GM19395 (cell line): Measurements from ENCODE around the gene HOXB3.

Experiments
- ATAC-seq: cut with Tn5 transposase; IDR thresholded peaks from one replicate; pipeline ENCODE4 v1.9.1; 2021; ENCODE audit warnings: mild to moderate bottlenecking, moderate library complexity; ENCODE audit not compliant: unreplicated experiment

Gene HOXB3

DNA sequence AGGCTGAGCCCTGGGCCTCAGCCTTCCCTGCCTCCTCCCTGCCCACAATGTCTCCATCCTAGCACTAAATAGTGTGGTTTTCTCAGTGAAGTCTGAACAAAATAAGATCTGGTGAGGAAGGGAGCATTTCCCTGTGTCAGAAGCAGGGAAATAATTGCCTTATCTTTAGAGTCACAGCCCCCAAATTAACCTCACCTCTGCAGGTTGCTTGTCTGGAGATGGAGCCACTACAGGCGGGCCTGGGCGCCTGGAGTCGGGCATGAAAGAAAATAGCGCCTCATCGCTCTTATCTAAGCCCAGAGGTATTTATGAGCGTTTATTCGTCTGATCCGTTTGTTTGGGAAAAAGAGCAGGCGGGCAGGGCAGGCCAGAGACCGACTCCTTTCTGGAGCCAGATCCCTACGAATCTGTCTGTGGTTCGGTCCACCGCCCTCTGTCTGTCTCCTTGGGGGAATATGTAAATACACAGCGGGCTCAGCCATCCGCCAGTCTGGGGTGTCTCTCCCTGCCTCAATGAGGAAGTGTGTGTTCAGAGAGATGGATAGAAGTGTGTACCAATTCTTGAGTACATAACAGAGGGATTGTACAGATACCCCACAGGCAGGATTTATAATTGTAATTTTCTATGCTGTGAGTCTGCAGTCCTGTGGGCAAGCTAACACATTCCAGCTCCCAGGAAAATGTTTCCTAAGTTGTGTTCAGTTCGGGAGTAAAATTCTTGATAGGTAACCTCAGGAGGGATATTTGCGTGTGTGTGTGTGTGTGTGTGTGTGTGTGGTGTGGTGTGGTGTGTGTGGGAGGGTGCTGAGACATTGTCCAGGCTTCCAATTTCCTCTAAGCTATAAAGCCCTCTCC is 10.4 kb upstream of the HOXB3 start:
- ATAC-seq, result no peak

DNA sequence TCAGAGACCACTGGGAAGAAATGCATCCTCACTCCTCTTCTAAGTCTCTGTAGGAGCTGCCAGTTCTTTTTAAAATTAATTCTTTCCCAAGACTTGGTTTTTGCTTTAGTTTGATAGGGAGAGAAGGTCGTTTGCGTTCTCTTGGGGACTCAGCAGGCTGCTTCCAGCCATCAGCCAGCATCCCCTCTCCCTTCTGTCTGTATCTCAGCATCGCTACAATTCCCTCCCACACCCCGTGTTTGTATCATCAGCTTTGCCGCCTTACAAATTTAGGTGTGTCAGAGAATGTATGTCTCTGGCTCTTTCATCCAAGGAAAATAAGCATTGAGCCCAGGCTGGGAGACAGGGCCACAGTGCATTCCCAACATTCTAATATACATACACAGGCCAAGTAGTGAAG is 9.3 kb upstream of the HOXB3 start:
- ATAC-seq, result no peak

DNA sequence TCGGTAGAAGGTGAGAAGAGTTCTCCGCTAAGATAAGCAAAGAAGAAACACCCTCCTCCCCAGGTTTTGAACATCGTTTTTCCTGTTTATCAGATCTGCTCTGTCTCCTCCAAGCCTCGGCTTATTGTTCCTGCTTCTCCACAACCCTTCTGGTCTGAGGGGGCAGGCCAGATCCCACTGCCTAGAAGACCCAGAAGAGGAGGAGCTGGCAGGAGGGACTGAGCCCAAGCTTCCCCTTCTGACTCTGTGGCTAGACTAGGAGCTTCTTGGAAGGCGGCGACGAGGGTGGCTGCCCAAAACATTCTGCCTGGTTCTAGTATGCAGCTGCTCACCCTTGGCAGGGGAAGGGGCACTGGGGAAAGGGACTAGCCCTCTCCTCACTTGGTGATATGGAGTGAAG is 8.7 kb upstream of the HOXB3 start:
- no peak for ATAC-seq

DNA sequence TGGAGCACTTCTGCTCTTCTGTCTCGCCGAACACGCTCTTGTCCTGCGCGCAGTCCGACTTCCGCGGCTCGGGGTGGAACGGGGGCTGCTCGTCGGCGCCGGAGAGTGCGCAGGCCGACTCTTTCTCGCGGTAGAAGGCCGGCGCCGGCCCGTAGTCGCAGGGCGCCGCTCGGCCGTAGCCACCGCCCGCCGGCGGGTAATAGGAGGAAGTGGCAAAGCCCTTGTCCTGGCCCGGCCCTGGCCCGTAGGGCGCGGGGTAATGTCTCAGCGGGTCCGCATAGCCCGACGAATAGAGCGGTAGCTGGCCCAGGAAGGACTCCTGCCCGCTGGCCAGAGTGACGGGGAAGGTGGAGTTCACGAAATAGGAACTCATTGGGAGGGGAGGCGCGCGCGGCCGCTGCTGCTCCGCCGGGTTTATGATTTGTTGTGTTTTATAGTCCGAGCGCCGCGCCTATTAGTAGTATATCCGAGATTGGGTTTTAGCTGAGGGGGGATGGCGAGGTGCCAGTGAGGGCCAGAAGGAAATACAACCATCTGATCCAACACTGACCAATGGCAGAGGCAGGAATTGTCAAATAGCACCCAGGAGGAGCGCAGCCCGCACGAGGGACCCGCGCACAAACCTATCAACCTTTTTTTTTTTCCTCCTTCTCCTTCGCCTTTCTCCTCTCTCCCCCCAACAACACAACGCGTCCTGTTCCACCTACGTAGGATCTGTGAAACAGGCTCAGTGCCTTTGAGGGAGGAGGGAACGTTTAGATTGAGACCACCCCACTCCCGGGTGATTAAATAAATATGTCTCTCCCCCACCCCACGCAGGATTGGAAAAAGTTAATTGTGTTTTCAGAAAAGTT is 8.0 kb upstream of the HOXB3 start:
- ATAC-seq, result no peak

DNA sequence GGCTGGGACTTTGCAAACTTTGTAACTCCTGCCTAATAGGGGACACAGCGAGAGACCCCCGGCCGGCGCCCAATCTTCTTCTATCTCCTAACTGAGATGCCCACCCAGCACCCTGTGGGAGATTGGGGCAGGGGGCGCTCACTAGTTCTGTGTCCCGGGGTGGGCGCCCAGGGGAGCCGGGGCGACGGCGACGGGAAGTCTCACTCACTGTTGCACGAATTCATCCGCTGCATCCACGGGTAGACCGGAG is 7.4 kb upstream of the HOXB3 start:
- ATAC-seq, result no peak

DNA sequence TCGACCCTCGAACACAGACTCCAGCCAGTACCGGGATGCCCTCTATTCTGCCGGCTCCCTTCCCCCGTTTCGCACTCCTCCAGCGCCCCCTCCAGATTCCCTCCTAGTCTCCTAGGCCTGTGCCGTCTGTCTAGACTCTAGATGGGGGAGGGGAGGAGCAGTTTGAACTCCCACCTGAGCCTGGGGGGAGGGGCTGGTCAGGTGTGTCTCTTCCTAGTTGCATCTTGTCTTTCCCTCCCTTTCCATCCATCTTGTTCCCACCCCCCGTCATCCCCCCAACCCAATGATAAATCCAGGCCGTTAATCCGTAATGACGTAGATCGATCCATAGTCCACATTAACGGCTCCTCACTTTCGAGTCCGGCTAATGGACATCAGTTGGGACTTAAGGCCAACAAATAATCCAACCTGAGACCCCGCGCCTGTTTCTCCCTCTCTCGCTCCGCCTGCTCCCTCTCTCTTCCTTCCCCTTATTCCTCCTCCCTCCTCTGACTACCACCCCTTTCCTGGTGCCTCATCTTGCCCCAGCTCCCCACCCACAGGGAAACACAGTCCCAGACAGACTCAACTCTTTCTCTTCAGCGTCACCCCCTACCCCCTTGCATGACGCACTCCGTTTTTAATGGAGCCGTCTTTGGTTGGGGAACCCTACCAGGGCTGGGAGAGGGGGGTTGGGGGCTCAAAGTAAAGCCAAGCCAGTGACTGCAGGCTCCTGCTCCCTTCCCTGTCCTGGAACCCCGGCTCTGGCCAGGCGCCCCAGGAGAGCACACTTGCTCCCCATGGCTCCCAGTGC is 6.9 kb upstream of the HOXB3 start:
- no peak for ATAC-seq

DNA sequence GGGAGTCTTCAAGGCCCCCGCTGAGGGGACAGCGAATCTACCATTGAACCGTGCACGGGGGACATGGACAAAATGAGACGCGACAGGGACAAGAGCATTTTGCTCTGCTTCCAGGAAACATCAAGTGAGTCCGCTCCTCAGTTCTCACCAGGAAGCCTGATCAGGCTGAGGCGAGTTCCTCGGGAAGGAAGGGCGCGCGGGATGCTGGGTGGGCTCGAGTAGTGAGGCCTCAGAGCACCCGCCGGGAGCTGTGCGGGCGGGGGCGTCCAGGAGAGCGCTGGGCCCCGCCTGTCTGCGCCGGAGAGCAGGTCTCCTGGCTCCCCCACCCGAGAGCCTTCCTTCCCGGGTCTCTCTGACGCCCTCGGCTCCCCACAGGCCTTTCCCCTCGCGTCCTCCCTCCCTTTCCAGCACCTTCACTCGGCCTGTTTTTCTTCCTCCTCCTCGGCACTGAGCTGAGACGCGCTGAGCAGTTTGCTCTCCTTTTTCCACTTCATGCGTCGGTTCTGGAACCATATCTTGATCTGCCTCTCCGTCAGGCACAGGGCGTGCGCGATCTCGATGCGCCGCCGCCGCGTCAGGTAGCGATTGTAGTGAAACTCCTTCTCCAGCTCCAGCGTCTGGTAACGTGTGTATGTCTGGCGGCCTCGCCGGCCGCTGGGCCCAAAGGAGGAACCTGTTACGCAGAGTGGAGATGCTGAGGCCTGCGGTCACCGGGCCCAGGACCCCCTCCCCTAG is 6.1 kb upstream of the HOXB3 start:
- no peak for ATAC-seq

DNA sequence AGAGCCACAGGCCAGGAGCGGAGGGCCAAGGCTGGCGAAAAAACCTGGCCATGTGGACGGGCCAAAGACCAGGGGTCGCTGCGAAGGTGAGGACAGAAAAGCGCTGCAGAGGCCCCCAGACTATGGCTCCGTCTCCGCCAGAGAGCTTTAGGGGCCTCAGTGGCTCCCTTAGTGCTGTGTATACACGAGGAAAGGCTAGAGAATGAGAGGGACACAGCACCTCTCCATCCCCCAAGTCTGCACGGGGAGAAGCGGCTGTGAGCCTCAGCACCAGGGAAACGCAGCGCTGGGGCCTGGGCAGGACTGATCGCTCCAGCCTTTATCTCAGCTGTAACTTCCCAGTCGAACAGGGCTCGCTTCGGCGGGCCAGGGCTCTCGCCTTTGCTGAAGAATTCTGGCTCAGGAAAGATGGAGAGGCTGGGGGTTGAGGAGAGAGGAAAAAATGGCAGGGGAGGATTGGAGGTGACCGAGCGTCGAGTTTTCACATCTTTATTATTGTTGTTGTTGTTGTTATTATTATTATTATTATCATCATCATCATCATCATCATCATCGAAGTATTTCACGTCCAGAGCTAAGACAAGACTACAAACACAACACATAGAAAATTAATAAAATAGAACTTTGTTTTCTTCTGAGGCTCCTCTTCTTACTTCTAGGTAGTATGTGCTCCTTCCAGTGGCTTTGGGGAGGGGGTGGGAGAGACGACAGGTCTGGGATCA is 5.4 kb upstream of the HOXB3 start:
- no peak for ATAC-seq

DNA sequence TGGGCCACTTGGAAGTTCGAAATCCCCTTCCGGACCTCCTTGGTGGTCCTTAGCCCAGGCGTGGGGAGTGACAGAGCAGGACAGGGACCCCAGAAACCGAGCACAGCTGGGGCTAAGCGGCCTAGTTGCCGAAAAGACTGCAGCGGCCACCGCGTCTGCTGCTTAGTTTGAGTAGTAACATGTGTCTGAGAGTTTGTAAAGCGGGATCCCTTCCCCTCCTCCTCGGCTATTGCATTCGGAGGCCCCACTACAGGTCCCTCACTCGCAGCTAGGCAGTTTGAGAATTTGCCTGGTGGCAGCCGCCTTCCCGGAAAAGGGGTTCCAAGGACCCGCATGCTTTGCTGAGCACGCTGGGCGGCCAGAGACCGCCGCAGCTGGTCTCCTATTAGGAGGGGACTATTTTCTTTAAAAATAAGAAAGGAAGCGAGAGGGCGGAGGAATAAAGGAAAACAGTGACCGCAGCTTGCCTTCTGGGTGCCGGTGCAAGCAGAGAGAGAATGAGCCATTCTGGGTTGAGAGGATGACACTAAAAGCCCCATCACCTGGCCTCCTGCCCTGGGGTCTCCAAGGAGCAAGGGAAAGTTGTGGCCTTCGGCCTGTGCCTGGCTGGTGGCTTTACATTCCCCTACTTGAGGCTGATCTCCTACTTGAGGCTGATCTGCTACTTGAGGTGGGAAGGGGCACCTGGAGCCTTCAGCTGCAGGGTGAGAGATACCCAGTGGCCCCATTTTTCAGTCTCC is 4.7 kb upstream of the HOXB3 start:
- no peak for ATAC-seq

DNA sequence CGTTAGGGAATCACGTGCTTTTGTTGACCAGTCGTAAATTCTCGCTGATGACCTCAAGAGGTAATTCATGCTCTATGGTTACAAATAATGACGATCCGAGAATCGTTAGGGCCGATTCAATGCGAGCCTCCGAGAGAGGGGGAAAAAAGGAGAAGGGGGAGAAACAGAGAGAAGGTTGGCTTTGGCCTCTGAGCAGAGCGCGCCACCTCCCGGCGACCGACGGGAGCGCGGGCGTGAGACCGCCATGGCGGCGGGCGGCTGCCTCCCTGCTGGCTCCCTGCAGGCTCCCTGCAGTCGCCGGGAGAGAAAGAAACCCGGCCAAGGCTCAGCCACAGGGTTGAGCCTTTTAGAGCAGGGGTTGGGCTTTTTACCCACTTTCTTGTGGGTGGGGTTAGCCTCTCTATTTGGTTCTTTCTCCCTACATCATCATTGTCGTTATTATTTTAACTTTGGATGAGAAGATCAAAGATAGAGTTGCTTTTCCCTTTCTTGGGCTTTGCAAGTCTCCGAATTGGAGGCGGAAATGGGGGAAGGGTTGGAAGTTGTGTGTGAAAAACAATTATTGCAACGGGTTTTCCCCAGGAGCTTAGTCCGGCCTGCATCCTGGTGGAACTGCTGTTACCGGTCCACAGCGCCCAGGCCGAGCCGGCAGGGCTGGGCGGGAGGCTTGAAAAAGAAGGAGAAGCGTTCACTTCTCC is 3.9 kb upstream of the HOXB3 start:
- no peak for ATAC-seq

DNA sequence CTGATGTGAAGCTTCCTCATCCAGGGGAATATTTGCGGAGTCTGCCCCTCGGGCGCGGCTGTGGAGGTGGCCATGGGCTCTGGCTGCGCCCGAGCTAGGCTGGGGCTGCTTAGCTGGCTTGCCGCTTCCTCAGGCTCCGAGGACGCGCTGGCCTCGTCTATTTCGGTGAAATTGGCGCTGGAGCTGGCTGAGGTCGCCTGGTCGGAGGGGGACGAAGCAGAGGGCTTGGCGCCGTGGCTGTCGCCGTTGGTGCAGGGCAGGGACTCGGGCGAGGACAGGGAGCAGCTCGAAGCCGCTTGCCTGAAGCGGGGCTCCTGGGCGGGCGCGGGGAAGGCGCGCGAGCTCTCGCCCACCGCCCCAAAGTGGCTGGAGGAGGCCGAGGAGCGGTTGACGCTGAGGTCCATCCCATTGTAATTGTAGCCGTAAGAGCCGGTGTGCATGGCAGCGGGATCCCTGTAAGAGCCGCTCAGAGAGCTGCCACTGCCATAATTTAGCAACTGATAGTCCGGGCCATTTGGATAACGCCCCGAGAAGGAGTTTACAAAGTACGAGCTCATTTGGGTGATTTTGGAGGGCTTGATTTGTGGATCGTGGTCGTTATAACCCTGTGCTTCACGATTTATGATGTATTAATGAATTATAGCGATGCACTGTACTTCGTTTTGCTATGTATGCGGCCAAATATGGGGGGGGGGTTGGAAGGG is 3.2 kb upstream of the HOXB3 start, which contains the start of gene HOXB5:
HOXB5 (minus strand) TSS at position 654 of the 704 bp plus-strand sequence; CDS start at position 557, 97 bp downstream.
- no peak for ATAC-seq

DNA sequence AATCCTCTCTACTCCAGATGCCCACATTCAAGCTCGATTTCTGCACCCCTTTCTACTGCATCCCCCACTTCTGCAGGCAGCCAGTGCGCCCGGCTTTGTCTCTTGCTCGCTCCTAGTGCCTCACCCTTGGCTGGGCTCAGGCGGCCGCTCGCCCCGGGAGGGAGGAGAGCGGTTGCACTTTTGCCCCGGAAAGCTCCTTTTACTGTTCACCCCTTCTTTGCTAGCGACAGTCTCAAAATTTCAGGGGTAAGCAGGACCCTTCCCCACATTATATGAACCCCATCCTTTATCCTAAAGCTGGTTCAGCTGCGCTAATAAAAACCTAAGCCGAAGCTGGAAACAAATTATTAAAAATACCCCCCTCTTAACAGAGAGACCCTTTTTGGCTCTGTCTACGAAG is 2.5 kb upstream of the HOXB3 start:
- no peak for ATAC-seq

DNA sequence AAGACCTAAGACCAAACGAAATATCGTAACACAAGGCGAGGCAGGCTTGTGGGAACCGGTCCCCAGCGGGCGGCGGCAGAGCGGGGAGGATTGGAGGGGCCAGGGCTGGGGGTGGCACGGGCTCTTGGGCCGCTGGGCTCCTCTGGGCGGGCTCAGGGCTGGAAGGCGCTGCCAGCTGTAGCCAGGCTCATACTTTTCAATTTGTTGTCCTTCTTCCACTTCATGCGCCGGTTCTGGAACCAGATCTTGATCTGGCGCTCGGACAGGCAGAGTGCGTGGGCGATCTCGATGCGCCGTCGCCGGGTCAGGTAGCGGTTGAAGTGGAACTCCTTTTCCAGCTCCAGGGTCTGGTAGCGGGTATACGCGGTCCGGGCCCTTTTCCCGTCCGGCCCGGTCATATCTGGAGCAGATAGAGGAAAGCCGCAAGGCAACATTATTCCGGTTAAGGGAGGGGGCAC is 2.0 kb upstream of the HOXB3 start:
- no peak for ATAC-seq

DNA sequence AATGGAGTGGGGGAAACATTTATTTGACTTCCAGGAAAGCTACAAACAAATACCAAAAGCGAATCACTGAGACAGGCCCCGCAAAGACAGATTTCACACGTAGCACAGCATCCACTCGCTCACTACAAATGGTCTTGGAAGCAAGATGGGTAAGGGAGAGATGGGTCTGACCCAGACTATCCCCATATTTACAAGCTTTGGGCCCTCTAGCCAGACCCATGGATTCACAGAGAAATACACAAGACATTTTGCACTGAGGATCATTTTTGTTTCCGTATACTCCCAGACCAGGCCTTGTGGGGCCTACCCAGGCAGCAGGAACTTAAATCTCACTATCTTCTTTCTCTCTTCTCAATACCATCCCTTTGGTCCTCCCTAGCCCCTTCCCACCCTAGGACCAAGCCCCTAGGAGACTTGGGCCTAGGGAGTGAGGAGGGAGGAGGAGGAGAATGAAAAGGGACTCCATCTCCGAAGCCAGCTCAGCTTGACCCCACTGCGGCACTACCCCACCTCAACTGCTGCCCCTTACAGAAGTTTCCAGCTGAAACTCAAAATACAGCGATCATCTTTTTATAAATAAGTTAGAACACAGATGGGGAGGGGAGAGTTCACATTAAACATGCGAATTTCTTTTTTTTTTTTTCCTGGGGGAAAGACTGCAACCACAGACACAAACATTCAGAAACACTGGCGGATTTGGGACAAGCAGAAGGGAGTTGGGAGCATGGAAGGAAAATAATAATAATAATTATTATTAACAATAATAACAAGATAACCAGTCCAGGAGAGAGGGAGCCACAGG is 1.4 kb upstream of the HOXB3 start:
- no peak for ATAC-seq

DNA sequence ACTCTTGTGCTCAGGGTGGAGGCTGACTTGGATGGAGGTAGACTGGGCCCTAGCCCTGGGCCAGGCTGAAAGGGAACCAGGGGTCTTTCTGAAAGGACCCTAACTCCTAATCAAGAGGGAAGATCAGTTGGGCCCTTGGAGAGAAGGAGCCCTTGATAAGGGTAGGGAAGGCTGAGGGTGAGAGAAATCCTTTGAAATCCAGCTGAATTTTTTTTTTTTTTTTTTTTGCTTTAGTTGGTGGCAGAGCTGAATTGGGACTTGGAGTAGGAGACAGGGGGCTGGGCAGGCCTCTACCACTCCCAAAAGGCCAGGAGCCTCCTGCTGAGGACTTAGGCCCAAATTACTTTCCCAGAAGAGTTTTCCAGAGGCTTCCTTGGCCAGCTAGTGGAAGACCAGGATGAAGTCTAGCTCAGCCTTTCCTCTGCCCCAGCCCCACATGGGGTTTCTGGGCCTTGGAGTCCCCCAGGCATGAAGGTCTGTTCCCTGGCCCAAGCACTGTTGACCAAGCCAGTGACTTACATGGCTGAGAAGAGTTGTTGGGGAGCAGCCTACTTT is 643 bp upstream of the HOXB3 start:
- no peak for ATAC-seq

DNA sequence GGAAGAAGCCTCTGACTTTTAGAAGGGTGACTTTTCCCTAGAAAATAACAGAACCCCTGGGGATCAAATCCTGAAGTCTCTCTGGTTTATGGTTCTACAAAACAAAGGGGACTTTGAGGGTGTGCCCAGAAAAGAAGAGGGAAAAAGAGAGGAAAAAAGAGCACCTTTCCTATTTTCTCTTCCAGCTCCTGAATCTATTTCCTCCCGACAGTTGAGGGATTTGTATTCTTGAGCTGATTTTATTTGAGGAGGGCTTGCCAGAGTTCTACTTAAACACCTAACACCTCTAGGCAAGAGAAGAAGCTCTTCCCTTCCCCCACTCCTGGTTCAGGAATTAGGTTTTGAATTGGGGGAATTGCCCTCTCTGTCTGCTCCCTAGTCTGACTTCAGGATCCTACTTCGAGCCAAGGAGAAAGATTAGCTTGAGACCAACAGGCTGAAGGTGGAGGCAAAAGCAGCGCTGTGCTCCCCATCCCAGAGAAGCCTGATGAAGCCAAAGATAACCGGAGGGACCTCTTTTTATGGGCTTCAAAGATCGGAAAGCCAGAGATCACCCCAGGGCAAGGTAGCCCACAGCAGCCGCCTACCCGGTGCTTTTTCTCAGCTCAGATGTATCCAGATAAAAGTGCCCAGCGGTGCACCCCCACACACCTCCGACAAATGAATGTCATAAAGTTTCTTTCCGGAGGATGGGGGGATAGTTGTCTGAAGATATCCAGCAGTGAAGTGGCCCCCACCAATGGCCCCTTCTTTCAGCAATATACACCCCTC is 796 bp downstream of the HOXB3 start:
- no peak for ATAC-seq
